Mucosa of rectum (tissue), 2 donors: ENCODE results near the gene FGF7.
"Not testable (repeated sequence)": the region's sequence is repeated elsewhere in the genome, so short reads cannot be mapped to it uniquely, and the experiment has no call there.

Source experiments
- H3K27ac ChIP-seq, 2 donors: one replicate each; pipeline ENCODE4 v1.7.0; 2013; ENCODE audit warnings: inconsistent platforms in 2 of 2, low read depth in 2 of 2, low read length in 2 of 2
- H3K27me3 ChIP-seq, 2 donors: one replicate each; pipeline ENCODE4 v1.7.0; 2013; ENCODE audit warnings: low read length in 2 of 2; ENCODE audit not compliant: control insufficient read depth in 2 of 2, insufficient read depth in 2 of 2
- H3K36me3 ChIP-seq, 2 donors: one replicate each; pipeline ENCODE4 v1.7.0; 2013; ENCODE audit warnings: low read length in 2 of 2; ENCODE audit not compliant: control insufficient read depth in 2 of 2, insufficient read depth in 2 of 2
- H3K4me1 ChIP-seq, 2 donors: one replicate each; pipeline ENCODE4 v1.7.0; 2013; ENCODE audit warnings: low read length in 2 of 2, mild to moderate bottlenecking in 1 of 2; ENCODE audit not compliant: control insufficient read depth in 2 of 2, insufficient read depth in 2 of 2
- H3K4me3 ChIP-seq, 2 donors: one replicate each; pipeline ENCODE4 v1.7.0; 2013; ENCODE audit warnings: low read length in 2 of 2
- H3K9ac ChIP-seq, 2 donors: one replicate each; pipeline ENCODE4 v1.7.0; 2013; ENCODE audit warnings: low read length in 2 of 2, low read depth in 1 of 2, mild to moderate bottlenecking in 1 of 2
- H3K9me3 ChIP-seq, 2 donors: one replicate each; pipeline ENCODE4 v1.7.0; 2013; ENCODE audit warnings: low read length in 2 of 2; ENCODE audit not compliant: control insufficient read depth in 2 of 2
- donor health status: healthy.
- donor health status: Normal muscosa, but diverticular disease.

Gene FGF7

GRCh38 chr15:49423021-49423420 lies at the start of gene FGF7:
TSS of gene FGF7 (plus strand) at chr15:49423242. CDS start at chr15:49424298, 1,056 bp downstream.
- no peaks in the 10 kb centered on the region for H3K27me3 ChIP-seq
- H3K27ac ChIP-seq, result peak within 1 kb of the TSS; percentile 12 to 73
- no peaks in the 10 kb centered on the region for H3K36me3 ChIP-seq
- H3K9ac ChIP-seq, result peak within 1 kb of the TSS; percentile 5 to 64
- H3K9me3 ChIP-seq, result no peaks in the 10 kb centered on the region
- peak within 1 kb of the TSS; percentile 51 to 63 for H3K4me3 ChIP-seq
- no peaks in the 10 kb centered on the region for H3K4me1 ChIP-seq

DNA sequence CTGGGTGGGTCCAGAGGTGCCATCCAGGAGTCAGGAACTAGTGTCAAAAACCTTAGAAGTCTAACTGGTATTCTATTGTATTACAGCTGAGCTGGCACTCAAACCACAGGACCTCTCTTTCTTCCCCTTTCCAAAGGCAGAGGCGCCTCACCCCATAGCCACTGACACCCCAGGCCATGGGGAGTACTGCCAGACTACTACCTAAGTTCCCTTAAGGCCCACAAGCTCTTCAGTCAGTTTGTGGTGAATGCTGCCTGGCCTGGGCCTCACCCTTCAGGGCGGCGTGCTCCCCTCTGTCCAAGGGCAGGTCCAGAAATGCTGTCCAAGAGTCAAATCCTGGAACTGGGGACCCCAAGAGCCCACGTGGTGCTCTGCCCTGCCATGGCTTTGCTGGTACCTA lies 43.0 kb upstream of the FGF7 start:
- Histone ChIP-seq H3K9me3 (no peaks in the 10 kb centered on the region), H3K4me1 (no peaks in the 10 kb centered on the region), H3K4me3 (no peak overlapping the region), H3K36me3 (no peaks in the 10 kb centered on the region), H3K27ac (no peak overlapping the region), H3K9ac (no peak overlapping the region), H3K27me3 (no peaks in the 10 kb centered on the region)

DNA sequence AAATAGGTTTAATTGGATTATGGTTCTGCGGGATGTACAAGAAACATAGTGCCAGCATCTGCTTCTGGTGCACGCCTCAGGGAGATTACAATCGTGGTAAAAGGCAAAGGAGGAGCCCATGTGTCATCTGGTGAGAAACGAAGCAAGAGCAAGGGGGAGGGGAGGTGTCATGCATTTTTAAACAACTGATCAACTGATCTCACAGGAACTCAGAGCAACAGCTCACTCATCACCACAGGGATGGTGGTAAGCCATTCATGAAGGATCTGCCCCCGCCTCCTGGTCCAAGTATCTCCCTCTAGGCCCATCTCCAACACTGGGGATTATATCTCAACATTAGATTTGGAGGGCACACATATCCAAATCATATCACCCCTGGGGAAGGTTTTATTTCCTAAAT lies 42.1 kb upstream of the FGF7 start:
- Histone ChIP-seq H3K36me3 (no peaks in the 10 kb centered on the region), H3K4me3 (no peak overlapping the region), H3K9me3 (no peaks in the 10 kb centered on the region), H3K4me1 (no peaks in the 10 kb centered on the region), H3K9ac (no peak overlapping the region), H3K27ac (no peak overlapping the region), H3K27me3 (no peaks in the 10 kb centered on the region)

DNA sequence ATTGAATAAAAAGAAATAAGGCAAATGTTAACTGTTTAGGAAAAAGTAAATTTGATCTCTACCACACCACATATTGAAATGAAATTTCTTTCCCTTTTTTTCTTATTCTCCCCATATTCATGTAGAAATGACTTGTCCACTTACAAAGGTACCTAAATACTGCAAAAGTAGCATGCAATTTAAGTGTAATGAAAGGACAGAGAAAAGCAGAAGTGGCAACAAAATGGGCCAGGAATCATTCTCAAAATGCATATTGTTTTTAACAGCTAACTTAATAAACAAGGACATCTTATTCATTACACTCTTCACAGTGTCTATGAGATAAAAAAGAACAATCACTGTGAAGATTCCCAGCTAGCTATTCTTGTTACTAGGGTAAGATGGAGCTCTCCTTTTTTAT lies 40.6 kb upstream of the FGF7 start:
- H3K9ac ChIP-seq, result no peak overlapping the region
- no peak overlapping the region for H3K4me3 ChIP-seq
- no peaks in the 10 kb centered on the region for H3K36me3 ChIP-seq
- H3K27ac ChIP-seq, result no peak overlapping the region
- no peaks in the 10 kb centered on the region for H3K27me3 ChIP-seq
- H3K9me3 ChIP-seq, result no peaks in the 10 kb centered on the region
- no peaks in the 10 kb centered on the region for H3K4me1 ChIP-seq

DNA sequence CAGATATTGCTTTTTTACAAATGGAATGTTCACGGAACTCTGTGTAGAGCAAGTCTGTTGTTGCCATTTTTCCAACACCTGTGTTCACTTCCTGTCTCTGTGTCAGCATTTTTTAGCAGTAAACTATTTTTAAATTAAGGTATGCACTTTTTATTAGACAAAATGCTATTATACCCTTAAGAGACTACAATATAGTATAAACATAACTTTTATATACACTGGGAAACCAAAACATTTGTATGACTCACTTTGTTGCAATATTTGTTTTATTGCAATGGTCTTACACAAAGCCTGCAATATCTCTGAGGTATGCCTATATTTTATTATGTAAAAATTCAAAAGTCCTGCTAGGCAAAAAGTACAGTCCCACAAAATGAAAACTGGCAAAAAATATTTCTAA lies 39.8 kb upstream of the FGF7 start:
- Histone ChIP-seq H3K36me3 (no peaks in the 10 kb centered on the region), H3K27ac (no peak overlapping the region), H3K27me3 (no peaks in the 10 kb centered on the region), H3K4me3 (no peak overlapping the region), H3K9ac (no peak overlapping the region), H3K9me3 (no peaks in the 10 kb centered on the region), H3K4me1 (no peaks in the 10 kb centered on the region)

DNA sequence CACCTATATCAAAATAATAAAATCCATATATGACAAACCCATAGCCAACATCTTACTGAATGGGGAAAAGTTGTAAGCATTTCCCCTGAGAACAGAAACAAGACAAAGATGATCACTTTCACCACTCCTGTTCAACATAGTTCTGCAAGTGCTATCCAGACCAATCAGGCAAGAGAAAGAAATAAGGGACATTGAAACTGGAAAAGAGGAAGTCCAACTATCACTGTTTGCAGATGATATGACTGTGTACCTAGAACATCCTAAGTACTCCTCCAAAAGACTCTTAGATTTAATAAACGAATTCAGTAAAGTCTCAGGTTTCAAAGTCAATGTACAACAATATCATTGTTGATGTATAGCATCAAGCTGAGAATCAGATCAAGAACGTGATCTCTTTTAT lies 35.6 kb upstream of the FGF7 start:
- H3K27ac ChIP-seq, result no peak overlapping the region
- no peaks in the 10 kb centered on the region for H3K36me3 ChIP-seq
- H3K9me3 ChIP-seq, result no peaks in the 10 kb centered on the region
- H3K27me3 ChIP-seq, result no peaks in the 10 kb centered on the region
- no peaks in the 10 kb centered on the region for H3K4me1 ChIP-seq
- no peak overlapping the region for H3K9ac ChIP-seq
- H3K4me3 ChIP-seq, result no peak overlapping the region

DNA sequence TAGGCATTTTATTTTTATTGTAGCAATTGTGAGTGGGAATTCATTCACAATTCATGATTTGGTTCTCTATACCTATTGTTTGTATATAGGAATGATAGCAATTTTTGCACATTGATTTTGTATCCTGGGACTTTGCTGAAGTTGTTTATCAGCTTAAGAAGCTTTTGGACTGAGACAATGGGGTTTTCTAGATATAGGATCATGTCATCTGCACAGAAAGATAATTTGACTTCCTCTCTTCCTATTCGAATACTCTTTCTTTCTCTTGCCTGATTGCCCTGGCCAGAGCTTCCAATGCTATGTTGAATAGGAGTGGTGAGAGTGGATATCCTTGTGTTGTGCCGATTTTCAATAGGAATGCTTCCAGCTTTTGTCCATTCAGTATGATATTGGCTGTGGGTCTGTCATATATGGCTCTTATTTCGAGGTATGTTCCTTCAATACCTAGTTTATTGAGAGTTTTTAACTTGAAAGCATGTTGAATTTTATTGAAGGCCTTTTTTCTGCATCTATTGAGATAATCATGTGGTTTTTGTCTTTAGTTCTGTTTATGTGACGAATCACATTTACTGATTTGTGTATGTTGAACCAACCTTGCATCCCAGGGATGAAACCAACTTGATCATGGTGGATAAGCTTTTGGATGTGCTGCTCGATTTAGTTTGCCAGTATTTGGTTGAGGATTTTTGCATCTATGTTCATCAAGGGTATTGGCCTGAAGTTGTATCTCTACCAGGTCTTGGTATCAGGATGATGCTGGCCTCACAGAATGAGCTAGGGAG lies 20.3 kb upstream of the FGF7 start:
- not testable (repeated sequence) for H3K9me3 ChIP-seq, H3K4me1 ChIP-seq, H3K27me3 ChIP-seq, H3K36me3 ChIP-seq, H3K9ac ChIP-seq, H3K27ac ChIP-seq, H3K4me3 ChIP-seq

GRCh38 chr15:49406352-49407118 lies 16.5 kb upstream of the FGF7 start:
- H3K27ac ChIP-seq, result no peak overlapping the region
- H3K27me3 ChIP-seq, result no peaks in the 10 kb centered on the region
- no peak overlapping the region for H3K4me3 ChIP-seq
- no peaks in the 10 kb centered on the region for H3K4me1 ChIP-seq
- H3K9me3 ChIP-seq, result no peaks in the 10 kb centered on the region
- H3K36me3 ChIP-seq, result no peaks in the 10 kb centered on the region
- no peak overlapping the region for H3K9ac ChIP-seq

DNA sequence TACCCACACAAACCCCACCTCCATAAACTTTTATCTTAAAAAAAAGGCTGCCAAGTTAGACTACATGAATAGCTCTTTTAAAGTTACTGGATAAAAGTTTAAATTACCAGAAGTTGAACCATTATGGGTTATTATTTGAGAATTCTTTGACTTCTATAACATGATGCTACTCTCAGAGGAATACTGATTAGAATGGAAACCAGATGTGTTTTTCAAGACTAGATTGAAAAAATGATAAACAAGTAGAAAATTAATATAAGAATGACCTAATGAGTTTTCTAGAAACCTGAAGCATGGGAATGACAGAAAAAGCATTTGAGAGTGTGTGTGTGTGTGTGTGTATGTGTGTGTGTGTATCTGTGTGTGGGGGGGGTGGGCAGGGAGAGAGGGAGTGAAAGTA lies 12.4 kb upstream of the FGF7 start:
- no peak overlapping the region for H3K4me3 ChIP-seq
- H3K36me3 ChIP-seq, result no peaks in the 10 kb centered on the region
- no peaks in the 10 kb centered on the region for H3K4me1 ChIP-seq
- no peak overlapping the region for H3K27ac ChIP-seq
- no peaks in the 10 kb centered on the region for H3K9me3 ChIP-seq
- H3K9ac ChIP-seq, result no peak overlapping the region
- no peaks in the 10 kb centered on the region for H3K27me3 ChIP-seq

GRCh38 chr15:49412797-49413196 lies 10.2 kb upstream of the FGF7 start:
- Histone ChIP-seq H3K4me1 (no peaks in the 10 kb centered on the region), H3K9me3 (no peaks in the 10 kb centered on the region), H3K36me3 (no peaks in the 10 kb centered on the region), H3K27me3 (no peaks in the 10 kb centered on the region), H3K27ac (no peak overlapping the region), H3K9ac (no peak overlapping the region), H3K4me3 (no peak overlapping the region)
